ENCODE results near the gene SORBS1. TPM values are rescaled to one million over a fixed set of nuclear protein-coding genes. Genes with fewer than 3 reads are reported as not detected.

SORBS1 gene
- total and polyA plus RNA-seq, 2 experiments from 2014 or later: 0.65 to 1.2 TPM

GRCh38 chr10:95267251-95267650 is 293.9 kb downstream of the SORBS1 start:
- H3K36me3 ChIP-seq (ENCODE audit: low read depth): peaks cover 8% of the 10 kb centered on the region
- no peaks in the 10 kb centered on the region for H3K27me3 ChIP-seq (replicated peaks; ENCODE audit: insufficient read depth)
- in situ Hi-C loops (cut with MboI): no loop called here
- 89 to 93% methylated on average over 3 of the region's 3 CpGs for WGBS, 2 experiments (ENCODE audit: low coverage in 1 of 2, low lambda C conversion rate in 2 of 2, missing lambda C conversion rate in 2 of 2)
- no peak for DNase-seq
- peaks cover 22% of the 10 kb centered on the region; the same call in 1 of the 2 replicates for H3K79me2 ChIP-seq (ENCODE audit: insufficient read depth)
- H3K9ac ChIP-seq: peak overlapping the region; percentile 51
- H4K20me1 ChIP-seq (ENCODE audit: insufficient read depth): no peaks in the 10 kb centered on the region
- TF ChIP-seq EZH2 (IDR thresholded peaks at IDR 0.05; ENCODE audit: insufficient read depth, poor library complexity, severe bottlenecking): no peak
- TF ChIP-seq EZH2phosphoT487 (IDR thresholded peaks at IDR 0.05; ENCODE audit: insufficient read depth, low read depth): no peak
- H2AFZ ChIP-seq: no peak overlapping the region
- H3K4me1 ChIP-seq (ENCODE audit: insufficient read depth): peaks cover 13% of the 10 kb centered on the region
- peaks cover 15% of the 10 kb centered on the region for H3F3A ChIP-seq (ENCODE audit: insufficient read depth)
- H3K27ac ChIP-seq: peak overlapping the region; percentile 85
- H3K4me3 ChIP-seq: no peak overlapping the region
- no peaks in the 10 kb centered on the region for H3K9me2 ChIP-seq (ENCODE audit: insufficient read depth)
- no peaks in the 10 kb centered on the region for H3K9me3 ChIP-seq (ENCODE audit: low read depth)
- H3K4me2 ChIP-seq (ENCODE audit: unreplicated experiment): no peak overlapping the region

- no peaks in the 10 kb centered on the region for H3K9me2 ChIP-seq (ENCODE audit: insufficient read depth)
- peaks cover 8% of the 10 kb centered on the region for H3K36me3 ChIP-seq (ENCODE audit: low read depth)
- H3K4me2 ChIP-seq (ENCODE audit: unreplicated experiment): peak overlapping the region; percentile 18
- H3K79me2 ChIP-seq (ENCODE audit: insufficient read depth): peaks cover 19% of the 10 kb centered on the region; the same call in 1 of the 2 replicates
- H3K27ac ChIP-seq: peak overlapping the region; percentile 85
- H3K27me3 ChIP-seq (replicated peaks; ENCODE audit: insufficient read depth): no peaks in the 10 kb centered on the region
- DNase-seq: peak; percentile 94
- no peaks in the 10 kb centered on the region for H3K9me3 ChIP-seq (ENCODE audit: low read depth)
- no peak overlapping the region for H2AFZ ChIP-seq
- no peak overlapping the region for H3K4me3 ChIP-seq
- peaks cover 15% of the 10 kb centered on the region for H3K4me1 ChIP-seq (ENCODE audit: insufficient read depth)
- 0 to 21% methylated on average over 1 of the region's 1 CpG for WGBS, 2 experiments (ENCODE audit: low coverage in 1 of 2, low lambda C conversion rate in 2 of 2, missing lambda C conversion rate in 2 of 2)
- H4K20me1 ChIP-seq (ENCODE audit: insufficient read depth): no peaks in the 10 kb centered on the region
- TF ChIP-seq EZH2phosphoT487 (IDR thresholded peaks at IDR 0.05; ENCODE audit: insufficient read depth, low read depth) (no peak), EZH2 (IDR thresholded peaks at IDR 0.05; ENCODE audit: insufficient read depth, poor library complexity, severe bottlenecking) (no peak)
- H3F3A ChIP-seq (ENCODE audit: insufficient read depth): peaks cover 17% of the 10 kb centered on the region
- in situ Hi-C loops (cut with MboI): no loop called here
- H3K9ac ChIP-seq: peak overlapping the region; percentile 63
These were observed 294.5 kb downstream of the SORBS1 start for GRCh38 chr10:95266674-95267095.

- DNase-seq: no peak
- Histone ChIP-seq H3K9ac (no peak overlapping the region), H4K20me1 (ENCODE audit: insufficient read depth) (no peaks in the 10 kb centered on the region), H2AFZ (no peak overlapping the region), H3K79me2 (ENCODE audit: insufficient read depth) (peaks cover 9% of the 10 kb centered on the region; the same call in 1 of the 2 replicates), H3F3A (ENCODE audit: insufficient read depth) (peaks cover 28% of the 10 kb centered on the region), H3K4me2 (ENCODE audit: unreplicated experiment) (no peak overlapping the region), H3K27me3 (replicated peaks; ENCODE audit: insufficient read depth) (no peaks in the 10 kb centered on the region), H3K4me1 (ENCODE audit: insufficient read depth) (peaks cover 26% of the 10 kb centered on the region), H3K4me3 (no peak overlapping the region), H3K27ac (no peak overlapping the region), H3K36me3 (ENCODE audit: low read depth) (peaks cover 8% of the 10 kb centered on the region), H3K9me2 (ENCODE audit: insufficient read depth) (no peaks in the 10 kb centered on the region), H3K9me3 (ENCODE audit: low read depth) (no peaks in the 10 kb centered on the region)
- TF ChIP-seq EZH2 (IDR thresholded peaks at IDR 0.05; ENCODE audit: insufficient read depth, poor library complexity, severe bottlenecking): no peak
- no peak for TF ChIP-seq EZH2phosphoT487 (IDR thresholded peaks at IDR 0.05; ENCODE audit: insufficient read depth, low read depth)
- WGBS, 2 experiments (ENCODE audit: low coverage in 1 of 2, low lambda C conversion rate in 2 of 2, missing lambda C conversion rate in 2 of 2): 97 to 98% methylated on average over 8 of the region's 8 CpGs
- in situ Hi-C loops (cut with MboI): no loop called here
These were observed 295.6 kb downstream of the SORBS1 start for GRCh38 chr10:95265572-95265971.

DNA sequence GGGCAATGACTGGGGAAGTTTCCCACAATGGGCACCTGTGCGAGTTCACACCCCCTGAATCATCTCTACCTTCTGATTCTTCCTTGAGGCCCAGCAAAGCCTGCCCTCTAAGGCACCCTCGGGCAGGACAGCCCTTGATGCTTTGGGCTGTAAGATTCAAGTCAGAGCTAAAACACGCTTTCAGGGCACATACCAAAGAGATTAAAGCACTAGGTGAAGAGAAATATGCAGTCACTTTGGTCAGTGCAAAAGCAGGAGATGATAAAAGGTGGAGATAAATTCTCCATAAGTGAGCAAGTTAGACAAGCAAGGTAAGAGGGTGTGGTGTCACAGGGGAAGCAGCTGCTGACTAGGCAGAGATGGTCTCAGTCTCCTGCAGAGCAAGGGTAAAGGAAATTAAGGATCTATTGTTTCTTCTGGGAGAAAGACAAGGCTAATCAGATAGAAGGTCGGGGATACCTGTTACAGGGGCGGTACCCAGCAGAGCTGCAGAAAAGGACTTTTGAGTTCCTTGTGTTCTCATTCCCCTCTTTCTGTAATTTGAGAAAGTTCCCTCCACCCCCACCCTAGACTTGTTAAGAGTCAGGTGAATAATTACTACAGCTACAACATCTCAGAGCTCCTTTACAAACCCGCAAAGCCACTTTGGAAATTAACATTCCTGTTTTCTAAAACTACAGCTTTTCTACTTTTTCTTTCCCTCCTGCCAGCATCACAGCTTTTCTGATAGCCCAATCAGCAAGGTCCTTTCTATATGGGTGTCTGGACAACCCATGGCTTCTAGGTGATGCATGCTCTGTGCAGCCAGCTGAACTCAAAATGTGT is 296.7 kb downstream of the SORBS1 start:
- Histone ChIP-seq H3K9me3 (ENCODE audit: low read depth) (no peaks in the 10 kb centered on the region), H2AFZ (no peak overlapping the region), H3K27me3 (replicated peaks; ENCODE audit: insufficient read depth) (no peaks in the 10 kb centered on the region), H3K27ac (no peak overlapping the region), H3K4me1 (ENCODE audit: insufficient read depth) (peaks cover 33% of the 10 kb centered on the region), H4K20me1 (ENCODE audit: insufficient read depth) (no peaks in the 10 kb centered on the region), H3K36me3 (ENCODE audit: low read depth) (peaks cover 8% of the 10 kb centered on the region), H3K9me2 (ENCODE audit: insufficient read depth) (no peaks in the 10 kb centered on the region), H3K79me2 (ENCODE audit: insufficient read depth) (no peaks in the 10 kb centered on the region), H3F3A (ENCODE audit: insufficient read depth) (peaks cover 32% of the 10 kb centered on the region), H3K4me3 (no peak overlapping the region), H3K9ac (no peak overlapping the region), H3K4me2 (ENCODE audit: unreplicated experiment) (no peak overlapping the region)
- WGBS, 2 experiments (ENCODE audit: low coverage in 1 of 2, low lambda C conversion rate in 2 of 2, missing lambda C conversion rate in 2 of 2): 81 to 91% methylated on average over 6 of the region's 6 CpGs
- DNase-seq: no peak
- in situ Hi-C loops (cut with MboI): no loop called here
- no peak for TF ChIP-seq EZH2 (IDR thresholded peaks at IDR 0.05; ENCODE audit: insufficient read depth, poor library complexity, severe bottlenecking)

Measured in GM23248 (cell line).